KG1 (cell line): ENCODE results near the gene HINFP.
A peak's percentile ranks its signal among the peaks of the same experiment; 100 is the strongest.

Experiments used
- DNase-seq: peaks from one replicate; lab custom pipeline; 2025; lab: John Stamatoyannopoulos, UW

The HINFP gene, protein sequence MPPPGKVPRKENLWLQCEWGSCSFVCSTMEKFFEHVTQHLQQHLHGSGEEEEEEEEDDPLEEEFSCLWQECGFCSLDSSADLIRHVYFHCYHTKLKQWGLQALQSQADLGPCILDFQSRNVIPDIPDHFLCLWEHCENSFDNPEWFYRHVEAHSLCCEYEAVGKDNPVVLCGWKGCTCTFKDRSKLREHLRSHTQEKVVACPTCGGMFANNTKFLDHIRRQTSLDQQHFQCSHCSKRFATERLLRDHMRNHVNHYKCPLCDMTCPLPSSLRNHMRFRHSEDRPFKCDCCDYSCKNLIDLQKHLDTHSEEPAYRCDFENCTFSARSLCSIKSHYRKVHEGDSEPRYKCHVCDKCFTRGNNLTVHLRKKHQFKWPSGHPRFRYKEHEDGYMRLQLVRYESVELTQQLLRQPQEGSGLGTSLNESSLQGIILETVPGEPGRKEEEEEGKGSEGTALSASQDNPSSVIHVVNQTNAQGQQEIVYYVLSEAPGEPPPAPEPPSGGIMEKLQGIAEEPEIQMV

DNA sequence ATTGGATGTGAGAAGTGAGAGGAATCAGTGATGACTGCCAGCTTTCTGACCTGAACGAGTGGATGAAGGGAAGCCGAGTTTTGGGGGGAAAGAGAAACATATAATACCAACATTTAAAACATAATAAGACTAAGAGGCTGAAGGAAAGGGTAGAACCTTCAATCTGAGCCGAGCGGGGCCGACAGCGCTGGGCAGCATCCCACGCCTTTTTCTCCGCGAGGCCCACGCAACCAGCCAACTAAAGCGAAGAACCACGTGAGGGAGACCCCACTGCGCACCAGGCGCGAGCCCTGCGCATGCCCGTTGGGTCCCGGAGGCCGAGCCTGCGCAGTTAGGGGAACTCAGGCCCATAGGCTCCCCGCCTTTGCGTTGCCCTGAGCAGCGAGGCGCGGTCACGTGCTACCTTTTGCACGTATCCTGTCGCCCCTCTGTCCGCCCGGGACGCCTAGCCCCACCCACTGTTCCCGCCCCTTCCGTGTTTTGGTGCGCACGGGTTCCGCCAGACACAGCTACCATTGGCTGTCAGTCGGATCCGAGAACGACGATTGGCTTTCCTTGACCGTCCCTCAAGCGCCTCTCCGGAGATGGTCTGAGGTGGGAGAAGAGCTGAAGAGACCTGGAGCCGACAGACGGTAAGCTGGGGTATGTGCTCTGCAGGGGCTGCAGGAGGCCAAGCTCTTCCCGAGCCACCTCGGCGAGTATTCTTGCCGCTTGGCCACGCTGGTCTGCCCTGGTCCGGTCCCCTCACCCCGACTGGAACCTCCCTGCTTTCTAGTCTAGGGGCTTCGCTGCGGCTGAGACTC is at the start of gene HINFP:
HINFP (plus strand) TSS at position 573 of the 803 bp plus-strand sequence. CDS start 5,365 bp downstream, outside the sequence.
- peak; percentile 100 for DNase-seq

DNA sequence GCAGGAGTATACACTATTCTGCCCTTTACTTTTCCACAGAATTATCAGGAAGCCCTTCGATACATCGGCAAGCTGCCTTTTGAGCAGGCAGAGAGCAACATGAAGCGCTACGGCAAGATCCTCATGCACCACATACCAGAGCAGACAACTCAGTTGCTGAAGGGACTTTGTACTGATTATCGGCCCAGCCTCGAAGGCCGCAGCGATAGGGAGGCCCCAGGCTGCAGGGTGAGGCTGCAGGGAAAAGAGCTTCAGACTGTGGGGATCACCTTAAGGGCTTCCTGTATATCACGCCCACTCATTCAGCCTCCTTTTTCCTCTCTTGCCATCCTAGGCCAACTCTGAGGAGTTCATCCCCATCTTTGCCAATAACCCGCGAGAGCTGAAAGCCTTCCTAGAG is 43.5 kb upstream of the HINFP start:
- no peak for DNase-seq

DNA sequence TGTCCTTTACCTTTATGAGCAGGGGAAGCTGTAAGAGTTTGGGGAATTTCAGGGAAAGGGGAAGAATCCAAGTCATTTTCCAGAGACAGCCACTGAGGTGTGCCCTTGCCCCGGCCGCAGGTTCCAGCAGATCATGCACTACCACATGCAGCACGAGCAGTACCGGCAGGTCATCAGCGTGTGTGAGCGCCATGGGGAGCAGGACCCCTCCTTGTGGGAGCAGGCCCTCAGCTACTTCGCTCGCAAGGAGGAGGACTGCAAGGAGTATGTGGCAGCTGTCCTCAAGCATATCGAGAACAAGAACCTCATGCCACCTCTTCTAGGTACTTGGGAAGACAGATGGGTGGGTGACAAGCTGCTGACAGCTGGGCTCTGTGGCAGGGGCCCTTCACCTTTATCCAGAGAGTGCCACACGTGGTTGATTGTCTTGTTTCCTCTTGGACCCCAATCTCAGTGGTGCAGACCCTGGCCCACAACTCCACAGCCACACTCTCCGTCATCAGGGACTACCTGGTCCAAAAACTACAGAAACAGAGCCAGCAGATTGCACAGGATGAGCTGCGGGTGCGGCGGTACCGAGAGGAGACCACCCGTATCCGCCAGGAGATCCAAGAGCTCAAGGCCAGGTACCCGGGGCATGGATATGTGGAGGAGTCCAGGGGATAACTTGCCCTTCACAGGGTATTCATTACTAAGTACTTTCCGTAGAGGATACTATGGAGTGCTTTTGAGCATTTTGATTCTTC is 42.5 kb upstream of the HINFP start:
- DNase-seq, result no peak

DNA sequence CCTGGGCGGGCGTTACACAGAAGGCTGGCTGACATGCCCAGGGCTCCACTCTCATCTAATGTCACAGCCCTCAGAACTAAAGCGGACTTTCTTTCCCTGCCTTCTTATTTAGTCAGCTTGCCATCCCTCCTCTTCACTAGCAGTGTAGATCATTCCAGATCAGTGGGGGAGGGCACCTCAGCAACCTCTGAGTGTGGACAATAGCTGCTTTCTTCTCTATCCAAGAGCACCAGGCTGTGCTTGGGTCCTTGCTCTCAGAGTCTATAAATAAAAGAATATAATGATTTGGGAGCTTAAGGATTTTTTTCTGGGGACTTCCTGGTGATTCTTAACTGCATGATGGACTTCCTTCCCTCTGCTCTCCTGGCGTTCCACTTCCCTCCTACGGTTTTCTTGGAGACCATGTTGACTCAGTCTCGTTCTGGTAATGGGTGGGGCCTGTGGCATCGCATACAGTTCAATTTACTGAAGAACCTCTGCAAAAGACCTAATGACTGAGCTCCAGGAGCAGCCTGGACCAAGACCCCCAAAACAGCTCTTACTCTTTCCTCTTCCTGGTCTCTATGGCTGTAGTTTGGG is 39.6 kb upstream of the HINFP start:
- no peak for DNase-seq

DNA sequence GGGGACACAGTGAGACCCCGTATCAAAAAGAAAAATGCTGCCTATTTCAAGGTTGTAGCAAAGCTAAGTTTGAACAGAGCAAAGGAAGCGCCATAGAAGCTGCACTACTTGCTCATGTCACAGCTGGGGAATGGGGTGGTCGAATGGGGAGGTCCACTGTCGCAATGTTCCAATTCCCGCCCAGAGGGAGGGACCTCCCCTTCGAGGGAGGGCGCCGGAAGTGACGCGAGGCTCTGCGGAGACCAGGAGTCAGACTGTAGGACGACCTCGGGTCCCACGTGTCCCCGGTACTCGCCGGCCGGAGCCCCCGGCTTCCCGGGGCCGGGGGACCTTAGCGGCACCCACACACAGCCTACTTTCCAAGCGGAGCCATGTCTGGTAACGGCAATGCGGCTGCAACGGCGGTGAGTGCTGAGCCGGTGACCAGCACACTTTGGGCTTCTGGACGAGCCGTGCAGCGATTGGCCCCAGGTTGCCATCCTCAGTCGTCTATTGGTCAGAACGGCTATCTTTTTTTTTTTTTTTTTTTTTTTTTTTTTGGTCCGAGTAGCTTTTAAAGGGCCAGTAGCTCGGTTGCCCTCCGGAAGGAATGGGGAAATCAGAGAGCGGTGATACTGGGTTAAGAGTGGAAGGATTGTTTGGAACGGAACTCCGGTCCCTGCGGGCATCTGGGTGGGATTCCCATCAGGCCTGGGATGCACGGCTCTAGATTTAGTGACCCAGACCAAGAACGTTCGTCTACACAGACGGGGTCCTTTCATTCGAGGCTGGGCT is 36.5 kb upstream of the HINFP start, which contains the start of gene HMBS:
HMBS (plus strand) TSS at position 219 of the 774 bp plus-strand sequence; CDS start at position 372, 153 bp downstream.
- peak; percentile 99 for DNase-seq

DNA sequence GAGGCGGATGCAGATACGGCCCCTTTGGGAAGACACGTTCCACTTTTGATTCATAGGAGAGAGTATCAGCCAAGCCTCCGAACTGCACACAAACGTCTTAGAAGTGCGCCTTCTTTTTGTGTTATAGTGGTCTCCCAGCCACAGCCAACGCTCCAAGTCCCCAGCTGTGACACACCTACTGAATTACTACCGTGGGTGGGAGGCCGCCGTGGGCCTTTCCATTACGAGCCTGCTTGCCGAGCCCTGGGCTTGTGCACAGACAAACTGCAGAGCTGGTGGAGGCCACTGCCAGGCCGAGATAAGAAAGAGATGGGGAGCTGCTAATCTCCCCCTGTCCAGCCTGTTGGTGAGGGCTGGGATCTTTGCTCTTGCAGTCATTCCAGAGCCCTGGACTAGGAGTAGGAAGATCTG is 35.9 kb upstream of the HINFP start:
- no peak for DNase-seq

DNA sequence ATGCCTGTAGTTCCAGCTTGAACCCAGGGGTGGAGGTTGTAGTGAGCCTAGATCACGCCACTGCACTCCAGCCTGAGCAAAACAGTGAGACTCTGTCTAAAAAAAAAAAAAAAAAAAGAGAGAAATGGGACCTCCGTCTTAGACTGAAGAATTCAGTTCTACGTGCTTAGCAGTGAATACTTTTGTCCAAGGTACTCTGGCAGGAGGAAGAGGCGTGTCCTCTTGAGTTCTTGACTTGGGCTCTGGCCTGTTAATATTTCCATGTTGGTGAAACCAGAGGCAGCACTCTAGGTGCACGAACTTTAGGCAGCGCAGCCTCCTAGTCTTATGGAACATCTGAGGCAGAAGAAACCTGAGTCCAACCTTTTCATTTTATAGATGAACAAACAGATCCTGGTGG is 34.3 kb upstream of the HINFP start:
- DNase-seq, result no peak

DNA sequence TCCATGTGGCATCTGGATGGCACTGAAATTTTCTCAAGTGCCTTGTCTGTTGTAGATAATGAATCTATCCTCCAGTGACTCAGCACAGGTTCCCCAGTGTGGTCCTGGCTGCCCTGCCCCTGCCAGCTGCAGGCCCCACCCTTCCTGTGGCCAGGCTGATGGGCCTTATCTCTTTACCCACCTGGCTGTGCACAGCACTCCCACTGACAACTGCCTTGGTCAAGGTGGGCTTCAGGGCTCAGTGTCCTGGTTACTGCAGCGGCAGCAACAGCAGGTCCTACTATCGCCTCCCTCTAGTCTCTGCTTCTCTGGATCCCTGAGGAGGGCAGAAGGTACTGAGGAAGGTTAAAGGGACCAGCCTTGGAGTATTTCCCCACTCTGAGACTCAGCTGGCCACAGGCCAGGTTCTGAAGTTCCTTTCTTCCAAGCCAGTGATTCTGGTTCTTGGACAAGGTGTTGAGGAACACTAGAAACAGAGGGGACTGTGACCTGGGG is 33.6 kb upstream of the HINFP start:
- no peak for DNase-seq

DNA sequence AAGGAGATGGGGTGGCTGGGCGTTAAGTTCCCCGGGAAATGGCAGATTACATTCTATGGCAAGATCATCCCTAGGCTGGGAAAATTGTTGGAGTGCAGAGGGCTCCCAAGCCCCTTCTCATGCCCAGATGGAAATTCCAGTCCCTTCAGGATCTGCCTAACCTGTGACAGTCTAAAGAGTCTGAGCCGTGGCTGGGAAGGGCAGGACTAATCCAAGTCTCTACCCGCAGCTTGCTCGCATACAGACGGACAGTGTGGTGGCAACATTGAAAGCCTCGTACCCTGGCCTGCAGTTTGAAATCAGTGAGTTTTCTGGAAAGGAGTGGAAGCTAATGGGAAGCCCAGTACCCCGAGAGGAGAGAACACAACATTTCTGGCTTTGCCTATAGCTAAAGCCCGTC is 33.0 kb upstream of the HINFP start:
- no peak for DNase-seq

DNA sequence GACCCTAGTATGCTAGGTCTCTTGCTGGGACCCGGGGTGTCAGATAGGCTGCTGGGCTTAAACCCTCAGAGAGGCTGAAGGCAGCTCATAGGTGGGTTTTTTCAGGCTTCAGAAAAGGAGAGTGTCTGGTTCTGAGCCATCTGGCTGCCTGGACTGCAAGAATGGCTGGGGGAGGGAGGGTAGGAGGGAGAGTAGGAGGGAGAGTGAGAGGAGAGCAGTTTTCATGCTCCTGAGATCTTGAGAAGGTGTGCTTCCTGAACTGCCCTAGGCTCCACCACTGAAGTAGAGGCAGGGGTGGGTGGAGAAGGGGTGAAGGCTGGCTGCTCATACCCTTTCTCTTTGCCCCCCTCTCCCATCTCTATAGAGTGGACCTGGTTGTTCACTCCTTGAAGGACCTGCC is 32.1 kb upstream of the HINFP start:
- DNase-seq, result no peak

DNA sequence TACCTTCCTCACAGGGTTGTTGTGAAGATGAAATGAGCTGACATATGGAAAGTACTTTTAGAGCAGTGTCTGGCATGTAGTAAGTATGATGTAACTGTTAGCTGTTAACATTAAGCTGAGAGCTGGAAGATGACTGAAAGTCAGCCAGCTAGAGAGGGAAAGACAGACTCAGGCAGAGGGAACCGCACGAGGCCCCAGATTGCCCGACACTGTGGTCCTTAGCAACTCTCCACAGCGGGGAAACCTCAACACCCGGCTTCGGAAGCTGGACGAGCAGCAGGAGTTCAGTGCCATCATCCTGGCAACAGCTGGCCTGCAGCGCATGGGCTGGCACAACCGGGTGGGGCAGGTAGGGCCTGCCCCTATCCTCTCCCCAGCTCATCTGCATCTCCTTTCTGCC is 30.2 kb upstream of the HINFP start:
- DNase-seq, result no peak

DNA sequence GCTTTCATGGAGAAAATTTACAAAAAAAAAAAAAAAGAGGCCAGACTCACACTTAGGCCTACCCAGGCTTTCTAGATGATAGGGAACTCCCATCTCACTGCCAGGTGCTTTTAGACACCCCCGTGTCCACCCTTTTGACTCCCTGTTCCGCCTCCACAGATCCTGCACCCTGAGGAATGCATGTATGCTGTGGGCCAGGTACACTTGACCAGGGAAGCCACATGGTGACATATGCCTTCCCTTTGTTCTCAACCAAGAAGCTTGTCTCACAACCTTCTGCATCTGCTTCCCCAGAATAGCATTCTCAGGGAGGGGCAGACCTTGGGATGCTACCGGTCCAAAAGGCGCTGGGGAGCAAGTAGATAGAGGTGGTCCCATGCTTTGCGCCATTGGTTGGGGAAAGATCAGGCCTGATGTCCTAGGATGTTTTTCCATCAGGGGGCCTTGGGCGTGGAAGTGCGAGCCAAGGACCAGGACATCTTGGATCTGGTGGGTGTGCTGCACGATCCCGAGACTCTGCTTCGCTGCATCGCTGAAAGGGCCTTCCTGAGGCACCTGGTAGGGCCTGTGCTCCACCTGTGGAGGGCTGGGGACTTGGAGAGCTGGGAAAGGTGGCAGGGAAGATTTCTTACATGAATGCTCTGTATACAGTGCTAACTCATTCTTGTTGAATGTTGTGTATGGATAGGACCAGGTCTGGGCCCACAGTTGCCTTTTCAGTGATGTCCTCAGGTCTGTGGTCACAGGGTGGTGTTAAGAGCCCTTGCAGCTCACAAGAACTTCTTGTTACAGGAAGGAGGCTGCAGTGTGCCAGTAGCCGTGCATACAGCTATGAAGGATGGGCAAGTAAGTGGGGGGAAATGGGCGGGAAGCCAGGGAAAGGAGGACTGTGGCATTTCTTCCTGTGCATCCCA is 29.2 kb upstream of the HINFP start:
- DNase-seq, result no peak

DNA sequence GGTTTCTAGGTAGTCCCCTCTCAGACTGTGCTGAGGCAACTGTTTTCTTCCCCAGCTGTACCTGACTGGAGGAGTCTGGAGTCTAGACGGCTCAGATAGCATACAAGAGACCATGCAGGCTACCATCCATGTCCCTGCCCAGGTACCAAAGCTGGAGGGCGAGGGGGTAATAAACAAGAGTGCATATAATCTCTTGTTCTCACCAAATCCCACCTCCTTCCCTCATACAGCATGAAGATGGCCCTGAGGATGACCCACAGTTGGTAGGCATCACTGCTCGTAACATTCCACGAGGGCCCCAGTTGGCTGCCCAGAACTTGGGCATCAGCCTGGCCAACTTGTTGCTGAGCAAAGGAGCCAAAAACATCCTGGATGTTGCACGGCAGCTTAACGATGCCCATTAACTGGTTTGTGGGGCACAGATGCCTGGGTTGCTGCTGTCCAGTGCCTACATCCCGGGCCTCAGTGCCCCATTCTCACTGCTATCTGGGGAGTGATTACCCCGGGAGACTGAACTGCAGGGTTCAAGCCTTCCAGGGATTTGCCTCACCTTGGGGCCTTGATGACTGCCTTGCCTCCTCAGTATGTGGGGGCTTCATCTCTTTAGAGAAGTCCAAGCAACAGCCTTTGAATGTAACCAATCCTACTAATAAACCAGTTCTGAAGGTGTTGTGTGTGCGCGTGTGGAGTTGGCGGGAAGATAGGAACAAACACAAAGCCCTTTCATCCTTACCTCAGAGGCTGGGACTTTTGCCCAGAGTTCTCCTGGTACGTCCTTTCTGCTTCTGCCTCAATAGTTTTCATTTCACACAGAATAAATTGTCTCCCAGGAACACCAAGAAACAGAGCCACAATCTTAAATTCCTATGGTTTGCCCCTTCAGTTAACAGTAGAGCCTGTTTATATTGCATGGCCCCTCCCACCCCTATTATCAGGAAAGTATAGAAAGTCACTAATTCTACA is 28.2 kb upstream of the HINFP start:
- DNase-seq, result no peak

DNA sequence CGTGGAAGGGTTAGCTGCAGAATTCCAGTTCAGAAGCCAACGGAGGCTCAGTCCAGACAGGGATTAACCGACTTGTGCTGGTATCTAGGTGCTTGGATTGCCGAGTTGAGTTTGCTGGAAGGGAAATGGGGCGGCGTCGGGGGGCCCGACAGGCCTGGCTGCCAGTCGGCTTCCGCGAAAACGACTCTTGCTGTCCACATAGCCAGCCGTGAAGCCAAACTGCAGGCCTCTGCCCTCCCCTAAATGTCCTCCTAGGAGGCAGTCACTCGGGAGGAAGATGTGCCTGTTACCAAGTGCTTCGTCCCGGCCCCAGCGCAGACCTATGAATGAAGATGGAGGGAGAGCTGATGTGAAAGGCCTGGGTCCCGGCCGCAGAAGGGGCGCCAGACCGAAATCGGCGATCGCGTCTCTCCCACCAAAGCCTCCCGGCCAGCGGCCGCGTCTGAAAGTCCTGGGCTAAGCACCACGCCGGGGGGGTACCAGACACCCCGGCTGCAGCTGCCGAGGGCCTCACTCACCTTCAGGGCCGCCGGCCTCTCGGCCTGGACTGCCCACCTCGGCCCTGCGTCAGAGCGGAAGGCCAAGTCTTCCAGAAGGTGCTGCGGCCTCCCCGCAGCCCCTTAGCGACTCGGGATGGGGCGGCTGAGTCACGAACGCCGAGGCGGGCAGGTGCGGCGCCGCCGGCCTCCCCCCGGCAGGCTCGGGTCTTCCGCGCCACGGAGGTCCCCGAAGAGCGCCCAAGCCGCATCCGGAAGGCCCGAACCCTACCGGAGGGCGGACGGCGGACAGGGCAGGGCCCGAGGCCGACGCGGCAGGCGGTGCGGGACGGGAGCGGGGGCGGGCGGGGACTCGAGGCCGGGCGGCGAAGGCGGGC is 27.2 kb upstream of the HINFP start:
- DNase-seq, result no peak

DNA sequence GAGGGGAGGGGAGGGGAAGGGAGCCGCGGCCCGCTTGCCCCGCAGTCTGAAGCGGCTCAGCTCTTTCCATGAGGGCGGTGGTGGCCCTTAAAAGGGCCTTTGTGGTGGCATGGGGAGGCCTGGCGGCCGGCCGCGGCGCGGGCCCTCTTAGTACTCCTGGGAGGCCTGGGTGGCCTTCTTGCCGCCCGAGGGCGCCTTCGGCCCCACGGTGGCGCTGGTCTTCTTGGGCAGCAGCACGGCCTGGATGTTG is 26.6 kb upstream of the HINFP start:
- peak; percentile 58 for DNase-seq

DNA sequence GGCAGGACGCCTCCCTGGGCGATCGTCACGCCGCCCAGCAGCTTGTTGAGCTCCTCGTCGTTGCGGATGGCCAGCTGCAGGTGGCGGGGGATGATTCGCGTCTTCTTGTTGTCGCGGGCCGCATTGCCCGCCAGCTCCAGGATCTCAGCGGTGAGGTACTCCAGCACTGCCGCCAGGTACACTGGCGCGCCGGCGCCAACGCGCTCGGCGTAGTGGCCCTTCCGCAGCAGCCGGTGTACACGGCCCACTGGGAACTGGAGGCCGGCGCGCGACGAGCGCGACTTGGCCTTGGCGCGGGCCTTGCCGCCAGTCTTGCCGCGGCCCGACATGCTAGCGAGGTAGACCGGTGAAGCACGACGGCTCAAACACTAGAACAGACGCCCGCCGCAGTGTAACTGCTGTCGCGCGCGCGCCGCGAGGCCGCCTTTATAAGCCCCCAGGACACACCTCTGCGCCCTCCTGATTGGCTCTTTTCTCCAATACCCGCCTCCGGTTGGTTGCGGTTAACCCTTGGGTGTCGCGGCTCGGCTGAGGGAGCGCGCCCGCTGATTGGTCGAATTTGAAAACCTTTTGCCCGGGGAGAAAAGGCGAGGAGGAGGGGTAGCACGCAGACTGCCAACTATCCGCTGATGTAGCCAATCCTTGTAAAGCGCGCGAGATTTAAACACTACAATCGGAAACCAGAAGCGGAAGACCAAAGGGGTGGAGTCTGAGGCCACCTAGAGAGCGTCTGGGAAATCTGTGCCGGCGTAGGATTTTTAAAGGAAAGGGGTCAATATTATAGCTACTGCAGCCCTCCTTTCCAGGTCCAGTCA is 26.1 kb upstream of the HINFP start:
- DNase-seq, result peak; percentile 99

DNA sequence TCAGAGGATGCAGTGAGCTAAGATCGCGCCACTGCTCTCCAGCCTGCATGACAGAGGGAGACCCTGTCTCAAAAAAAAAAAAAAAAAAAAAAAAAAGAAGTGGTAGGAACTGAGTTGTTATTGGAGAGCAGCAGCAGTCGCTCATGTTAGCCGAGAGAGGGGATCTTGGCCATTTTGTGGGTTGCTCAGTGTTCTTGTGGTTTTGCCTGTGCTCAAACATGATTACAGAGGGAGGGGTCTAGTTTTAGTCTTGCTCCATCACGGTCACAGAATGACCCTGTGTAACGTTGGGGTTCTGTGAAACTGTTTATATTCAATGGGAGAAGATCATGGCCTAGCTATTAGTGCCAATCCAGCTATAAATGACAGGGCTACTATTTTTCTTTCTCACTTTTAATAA is 21.7 kb upstream of the HINFP start:
- DNase-seq, result no peak
